Measurements from ENCODE around the gene KRT80. TPM values are rescaled to one million over a fixed set of nuclear protein-coding genes. Genes with fewer than 3 reads are reported as not detected.

KRT80 gene
- total RNA-seq, 2 donors from 2014 or later: not detected

- H3K27ac Mint-ChIP-seq: no peak overlapping the region
- H3K36me3 Mint-ChIP-seq (ENCODE audit: insufficient read depth in 2 of 2): no peaks in the 10 kb centered on the region
- no peak for ATAC-seq (replicated peaks in 1 of 2)
- no peak for DNase-seq
- peaks cover 10% of the 10 kb centered on the region for H3K27me3 Mint-ChIP-seq (ENCODE audit: low read depth)
- no peak overlapping the region for H3K4me3 Mint-ChIP-seq
- H3K4me1 Mint-ChIP-seq (ENCODE audit: low read depth): peaks cover 9% of the 10 kb centered on the region
- no peaks in the 10 kb centered on the region for H3K9me3 Mint-ChIP-seq
Measured at GRCh38 chr12:52125476-52125900, 66.3 kb downstream of the KRT80 start.

GRCh38 chr12:52123487-52124186 is 68.2 kb downstream of the KRT80 start:
- H3K4me1 Mint-ChIP-seq (ENCODE audit: low read depth): peaks cover 23% of the 10 kb centered on the region
- DNase-seq (no peak), ATAC-seq (replicated peaks in 1 of 2) (no peak)
- no peaks in the 10 kb centered on the region for H3K36me3 Mint-ChIP-seq (ENCODE audit: insufficient read depth in 2 of 2)
- H3K27me3 Mint-ChIP-seq (ENCODE audit: low read depth): peaks cover 19% of the 10 kb centered on the region
- H3K4me3 Mint-ChIP-seq: no peak overlapping the region
- H3K9me3 Mint-ChIP-seq: no peaks in the 10 kb centered on the region
- H3K27ac Mint-ChIP-seq: no peak overlapping the region

DNA sequence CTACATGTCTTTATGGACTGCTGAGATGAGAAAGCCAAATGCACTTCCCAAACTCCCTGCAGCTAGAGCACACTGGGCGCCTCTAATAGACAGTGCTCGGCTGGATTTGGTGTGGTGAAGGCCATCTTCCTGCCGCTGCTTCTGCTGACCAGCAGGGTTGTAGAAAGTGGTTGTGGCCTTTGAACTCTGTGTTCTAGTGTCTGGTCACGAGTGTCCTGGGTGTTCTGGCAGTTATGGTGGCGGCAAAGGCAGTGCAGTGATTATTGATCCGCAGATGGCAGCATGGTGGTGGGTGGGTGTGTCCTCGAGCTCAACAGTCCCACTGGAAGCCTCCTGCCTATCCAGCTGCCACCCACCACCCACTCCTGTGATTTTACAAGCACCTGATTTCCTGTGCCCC is 68.9 kb downstream of the KRT80 start:
- Mint-ChIP-seq H3K27ac (no peak overlapping the region), H3K4me3 (no peak overlapping the region), H3K36me3 (ENCODE audit: insufficient read depth in 2 of 2) (no peaks in the 10 kb centered on the region), H3K27me3 (ENCODE audit: low read depth) (peaks cover 18% of the 10 kb centered on the region), H3K9me3 (no peaks in the 10 kb centered on the region), H3K4me1 (ENCODE audit: low read depth) (peaks cover 30% of the 10 kb centered on the region)
- DNase-seq (no peak), ATAC-seq (replicated peaks in 1 of 2) (no peak)

GRCh38 chr12:52122540-52122871 is 69.3 kb downstream of the KRT80 start:
- H3K27ac Mint-ChIP-seq: no peak overlapping the region
- no peaks in the 10 kb centered on the region for H3K36me3 Mint-ChIP-seq (ENCODE audit: insufficient read depth in 2 of 2)
- ATAC-seq (replicated peaks in 1 of 2) (no peak), DNase-seq (no peak)
- H3K4me1 Mint-ChIP-seq (ENCODE audit: low read depth): peaks cover 33% of the 10 kb centered on the region
- no peak overlapping the region for H3K4me3 Mint-ChIP-seq
- peaks cover 14% of the 10 kb centered on the region for H3K27me3 Mint-ChIP-seq (ENCODE audit: low read depth)
- H3K9me3 Mint-ChIP-seq: no peaks in the 10 kb centered on the region

DNA sequence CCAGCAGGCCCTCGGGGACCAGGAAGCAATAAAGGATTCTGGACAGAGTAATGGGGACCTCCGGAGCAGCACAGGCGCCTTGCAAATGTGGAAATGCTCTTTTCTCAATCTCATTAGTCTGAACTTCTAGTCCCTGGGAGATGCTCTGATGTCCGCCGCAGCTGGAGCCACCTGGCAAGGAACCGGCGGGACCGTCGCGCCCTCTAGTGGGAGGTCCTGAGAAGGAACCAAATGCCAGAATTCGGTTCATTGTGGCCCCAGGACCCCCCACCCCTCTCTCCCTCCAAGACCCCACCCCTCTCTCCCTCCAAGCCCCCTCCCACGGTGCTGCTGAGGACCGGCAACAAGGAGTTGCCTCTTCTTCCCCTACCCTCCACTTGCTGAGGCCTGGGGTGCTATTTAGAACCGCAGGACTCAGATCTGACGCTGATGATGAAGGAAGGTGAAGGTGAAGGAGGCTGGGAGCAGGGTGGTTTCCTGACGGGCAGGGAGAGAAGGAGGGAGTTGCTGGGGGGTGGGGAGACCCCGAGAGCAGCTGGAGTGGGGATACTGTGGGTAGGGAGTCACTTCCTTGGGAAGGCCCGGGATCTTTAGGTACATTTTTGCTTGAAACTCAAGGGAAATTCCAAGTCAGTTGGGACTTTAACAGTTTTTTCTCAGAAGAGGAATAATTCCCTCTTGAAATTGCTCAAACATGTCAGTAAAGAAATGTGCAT is 69.8 kb downstream of the KRT80 start:
- ATAC-seq (replicated peaks in 1 of 2) (peak in 1 of 2 donors; percentile 20), DNase-seq (peak; percentile 66 to 72)
- no peak overlapping the region for H3K27ac Mint-ChIP-seq
- peaks cover 14% of the 10 kb centered on the region for H3K27me3 Mint-ChIP-seq (ENCODE audit: low read depth)
- no peaks in the 10 kb centered on the region for H3K9me3 Mint-ChIP-seq
- H3K36me3 Mint-ChIP-seq (ENCODE audit: insufficient read depth in 2 of 2): no peaks in the 10 kb centered on the region
- peaks cover 36% of the 10 kb centered on the region for H3K4me1 Mint-ChIP-seq (ENCODE audit: low read depth)
- no peak overlapping the region for H3K4me3 Mint-ChIP-seq

GRCh38 chr12:52120951-52121823 is 70.6 kb downstream of the KRT80 start:
- Mint-ChIP-seq H3K4me1 (ENCODE audit: low read depth) (peaks cover 44% of the 10 kb centered on the region), H3K4me3 (no peak overlapping the region), H3K27ac (no peak overlapping the region), H3K27me3 (ENCODE audit: low read depth) (peaks cover 14% of the 10 kb centered on the region), H3K9me3 (no peaks in the 10 kb centered on the region), H3K36me3 (ENCODE audit: insufficient read depth in 2 of 2) (no peaks in the 10 kb centered on the region)
- DNase-seq (no peak), ATAC-seq (replicated peaks in 1 of 2) (no peak)

DNA sequence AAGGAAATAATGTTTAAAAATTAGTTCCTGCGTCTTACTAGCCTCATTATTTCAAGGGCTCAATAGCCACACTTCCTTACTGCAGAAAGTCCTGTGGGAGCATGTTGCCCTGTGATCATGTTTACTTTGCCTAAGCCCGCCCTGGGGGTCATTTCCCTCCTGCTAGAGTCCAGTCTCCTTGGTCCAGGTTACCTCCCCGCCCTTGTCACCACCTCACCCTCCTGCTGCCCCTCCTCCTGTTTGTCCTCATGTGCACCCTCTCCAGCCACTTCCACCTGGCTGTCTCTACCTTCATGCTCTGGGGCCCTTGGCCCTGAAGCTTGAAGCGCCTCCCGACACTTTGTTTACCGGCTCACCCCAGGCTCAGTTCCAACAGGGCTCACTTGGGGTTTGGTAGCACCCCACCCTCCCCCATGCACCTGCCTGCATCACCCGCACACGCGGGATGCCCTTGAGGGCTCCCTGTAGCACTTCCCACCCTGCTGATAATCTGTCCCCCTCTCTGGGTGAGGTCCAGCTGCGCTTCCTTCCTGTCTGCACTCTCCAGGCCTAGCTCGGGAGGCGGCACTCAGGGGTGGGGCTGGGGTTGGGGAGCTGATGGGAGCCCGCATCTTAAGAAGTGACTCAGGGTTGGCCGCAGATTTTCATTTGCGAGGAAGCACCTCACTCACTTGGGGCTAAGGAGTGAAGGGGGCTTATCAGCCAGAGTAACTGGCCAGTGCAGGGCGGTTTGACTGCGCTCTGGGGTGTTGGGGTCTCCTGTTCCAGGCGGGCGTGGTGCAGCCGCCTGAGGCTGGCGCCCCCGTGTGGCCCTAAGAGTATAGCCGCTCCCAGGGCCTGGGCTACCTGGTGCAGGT is 72.2 kb downstream of the KRT80 start:
- peak; percentile 51 to 63 for DNase-seq
- Mint-ChIP-seq H3K27ac (no peak overlapping the region), H3K36me3 (ENCODE audit: insufficient read depth in 2 of 2) (no peaks in the 10 kb centered on the region), H3K27me3 (ENCODE audit: low read depth) (peaks cover 14% of the 10 kb centered on the region), H3K4me3 (peak overlapping the region in 1 of 2 donors; percentile 46), H3K4me1 (ENCODE audit: low read depth) (peaks cover 47% of the 10 kb centered on the region), H3K9me3 (no peaks in the 10 kb centered on the region)
- peak; percentile 66 to 68 for ATAC-seq (replicated peaks in 1 of 2)

Other genes with a start within 250 kb of the KRT80 start
- gene ACVR1B, start 240.3 kb downstream of the KRT80 start, total RNA-seq: 1 to 10 TPM; 7.2 to 8.4 TPM
- 10 to 100 TPM; 10.0 to 11.1 TPM for gene TAMALIN, start 185.1 kb downstream of the KRT80 start, total RNA-seq
- gene NR4A1, start 140.6 kb downstream of the KRT80 start, total RNA-seq: 100 to 1,000 TPM; 113 to 136 TPM
- 10 to 100 TPM; 52.6 to 53.4 TPM for gene ATG101, start 122.0 kb downstream of the KRT80 start, total RNA-seq
- gene SMIM41, start 112.3 kb downstream of the KRT80 start, total RNA-seq: not detected
- 10 to 100 TPM; 23.1 to 25.4 TPM for gene KRT7, start 41.2 kb upstream of the KRT80 start, total RNA-seq
- gene KRT86, start 82.6 kb upstream of the KRT80 start, total RNA-seq: under 1 TPM; 0.82 to 1.00 TPM
- gene KRT81, start 99.5 kb upstream of the KRT80 start, total RNA-seq: not detected
- not detected for gene KRT83, start 129.4 kb upstream of the KRT80 start, total RNA-seq
- gene KRT85, start 175.5 kb upstream of the KRT80 start, total RNA-seq: not detected
- gene KRT84, start 193.6 kb upstream of the KRT80 start, total RNA-seq: not detected
- gene KRT82, start 214.3 kb upstream of the KRT80 start, total RNA-seq: not detected
- not detected for gene KRT75, start 242.4 kb upstream of the KRT80 start, total RNA-seq

Measured in activated T-cell treated with anti-CD3 and anti-CD28 coated beads, Interleukin-2, amount 50 U/mL, for 72 hours (primary cell).